ENCODE data around the gene KRT77.

KRT77 gene

GRCh38 chr12:52658196-52658595, 45.1 kb downstream of the KRT77 start:
- no peak for ATAC-seq
- TF ChIP-seq ZNF8 (CRISPR knock-in tag; IDR thresholded peaks at IDR 0.05) (no peak), ZNF565 (CRISPR knock-in tag; conservative IDR thresholded peaks at IDR 0.05; ENCODE audit: low read depth) (no peak), ZC3H10 (CRISPR knock-in tag; IDR thresholded peaks at IDR 0.05) (no peak)

- ATAC-seq = no peak
- TF ChIP-seq CREB5 (CRISPR knock-in tag; IDR thresholded peaks at IDR 0.05; ENCODE audit: low read depth) = no peak
- no peak for TF ChIP-seq TOX (CRISPR knock-in tag; IDR thresholded peaks at IDR 0.05; ENCODE audit: borderline replicate concordance)
- no peak for TF ChIP-seq OSR1 (CRISPR knock-in tag; IDR thresholded peaks at IDR 0.05)
- no peak for TF ChIP-seq PATZ1 (CRISPR knock-in tag; IDR thresholded peaks at IDR 0.05; ENCODE audit: borderline replicate concordance)
- no peak for TF ChIP-seq SNAI2 (CRISPR knock-in tag; IDR thresholded peaks at IDR 0.05)
- no peak for TF ChIP-seq PPARA (CRISPR knock-in tag; IDR thresholded peaks at IDR 0.05; ENCODE audit: borderline replicate concordance)
- TF ChIP-seq CSRNP3 (CRISPR knock-in tag; IDR thresholded peaks at IDR 0.05) = no peak
- TF ChIP-seq GLIS3 (CRISPR knock-in tag; IDR thresholded peaks at IDR 0.05) = no peak
- no peak for TF ChIP-seq ZNF565 (CRISPR knock-in tag; conservative IDR thresholded peaks at IDR 0.05; ENCODE audit: low read depth)
- no peak for TF ChIP-seq TCF4 (CRISPR knock-in tag; IDR thresholded peaks at IDR 0.05; ENCODE audit: borderline replicate concordance)
- TF ChIP-seq ZFP3 (CRISPR knock-in tag; IDR thresholded peaks at IDR 0.05) = no peak
- TF ChIP-seq ZNF8 (CRISPR knock-in tag; IDR thresholded peaks at IDR 0.05) = no peak
- no peak for TF ChIP-seq ZNF70 (CRISPR knock-in tag; IDR thresholded peaks at IDR 0.05)
- no peak for TF ChIP-seq ESRRG (CRISPR knock-in tag; IDR thresholded peaks at IDR 0.05)
- no peak for TF ChIP-seq CSDC2 (CRISPR knock-in tag; IDR thresholded peaks at IDR 0.05)
- TF ChIP-seq ARNTL (CRISPR knock-in tag; IDR thresholded peaks at IDR 0.05; ENCODE audit: borderline replicate concordance, low read depth) = no peak
- no peak for TF ChIP-seq ISL1 (CRISPR knock-in tag; IDR thresholded peaks at IDR 0.05)
- no peak for TF ChIP-seq ZFP30 (CRISPR knock-in tag; IDR thresholded peaks at IDR 0.05)
- no peak for TF ChIP-seq ZC3H10 (CRISPR knock-in tag; IDR thresholded peaks at IDR 0.05)
Measured at GRCh38 chr12:52657250-52657902, 45.9 kb downstream of the KRT77 start.

GRCh38 chr12:52656616-52657015, 46.7 kb downstream of the KRT77 start:
- TF ChIP-seq ZNF8 (CRISPR knock-in tag; IDR thresholded peaks at IDR 0.05) = no peak
- no peak for ATAC-seq

GRCh38 chr12:52655720-52656124, 47.6 kb downstream of the KRT77 start:
- no peak for TF ChIP-seq TSHZ2 (CRISPR knock-in tag; IDR thresholded peaks at IDR 0.05)
- TF ChIP-seq RARB (CRISPR knock-in tag; IDR thresholded peaks at IDR 0.05) = no peak
- no peak for TF ChIP-seq ESRRG (CRISPR knock-in tag; IDR thresholded peaks at IDR 0.05)
- TF ChIP-seq ARNTL (CRISPR knock-in tag; IDR thresholded peaks at IDR 0.05; ENCODE audit: borderline replicate concordance, low read depth) = no peak
- ATAC-seq = no peak

All from SK-N-SH treated with all-trans-retinoic acid at 6 μM for 48 hours (cell line).